HL-60 (cell line): ENCODE data around the gene DPP6.

Source experiments
- GABPA ChIP-seq: IDR thresholded peaks from 2 replicates; pipeline ENCODE4 v1.6.1; 2012; ENCODE audit warnings: low read depth
- POLR2AphosphoS5 ChIP-seq: IDR thresholded peaks from 2 replicates; pipeline ENCODE4 v1.6.1; 2012; ENCODE audit warnings: low read depth
- TF ChIP-seq, protein P1 (sequence below): IDR thresholded peaks from one replicate; pipeline ENCODE4 v1.5.1; 2011; ENCODE audit warnings: low read length, control low read depth, inconsistent platforms; ENCODE audit not compliant: insufficient read depth
- TF ChIP-seq, protein P2 (sequence below): IDR thresholded peaks from 2 replicates; pipeline ENCODE4 v1.6.1; 2012; ENCODE audit warnings: low read depth; ENCODE audit not compliant: insufficient replicate concordance

- TF ChIP-seq, protein P1, sequence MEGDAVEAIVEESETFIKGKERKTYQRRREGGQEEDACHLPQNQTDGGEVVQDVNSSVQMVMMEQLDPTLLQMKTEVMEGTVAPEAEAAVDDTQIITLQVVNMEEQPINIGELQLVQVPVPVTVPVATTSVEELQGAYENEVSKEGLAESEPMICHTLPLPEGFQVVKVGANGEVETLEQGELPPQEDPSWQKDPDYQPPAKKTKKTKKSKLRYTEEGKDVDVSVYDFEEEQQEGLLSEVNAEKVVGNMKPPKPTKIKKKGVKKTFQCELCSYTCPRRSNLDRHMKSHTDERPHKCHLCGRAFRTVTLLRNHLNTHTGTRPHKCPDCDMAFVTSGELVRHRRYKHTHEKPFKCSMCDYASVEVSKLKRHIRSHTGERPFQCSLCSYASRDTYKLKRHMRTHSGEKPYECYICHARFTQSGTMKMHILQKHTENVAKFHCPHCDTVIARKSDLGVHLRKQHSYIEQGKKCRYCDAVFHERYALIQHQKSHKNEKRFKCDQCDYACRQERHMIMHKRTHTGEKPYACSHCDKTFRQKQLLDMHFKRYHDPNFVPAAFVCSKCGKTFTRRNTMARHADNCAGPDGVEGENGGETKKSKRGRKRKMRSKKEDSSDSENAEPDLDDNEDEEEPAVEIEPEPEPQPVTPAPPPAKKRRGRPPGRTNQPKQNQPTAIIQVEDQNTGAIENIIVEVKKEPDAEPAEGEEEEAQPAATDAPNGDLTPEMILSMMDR: no peak
- no peak for TF ChIP-seq POLR2AphosphoS5
- TF ChIP-seq GABPA: no peak
- TF ChIP-seq, protein P2, sequence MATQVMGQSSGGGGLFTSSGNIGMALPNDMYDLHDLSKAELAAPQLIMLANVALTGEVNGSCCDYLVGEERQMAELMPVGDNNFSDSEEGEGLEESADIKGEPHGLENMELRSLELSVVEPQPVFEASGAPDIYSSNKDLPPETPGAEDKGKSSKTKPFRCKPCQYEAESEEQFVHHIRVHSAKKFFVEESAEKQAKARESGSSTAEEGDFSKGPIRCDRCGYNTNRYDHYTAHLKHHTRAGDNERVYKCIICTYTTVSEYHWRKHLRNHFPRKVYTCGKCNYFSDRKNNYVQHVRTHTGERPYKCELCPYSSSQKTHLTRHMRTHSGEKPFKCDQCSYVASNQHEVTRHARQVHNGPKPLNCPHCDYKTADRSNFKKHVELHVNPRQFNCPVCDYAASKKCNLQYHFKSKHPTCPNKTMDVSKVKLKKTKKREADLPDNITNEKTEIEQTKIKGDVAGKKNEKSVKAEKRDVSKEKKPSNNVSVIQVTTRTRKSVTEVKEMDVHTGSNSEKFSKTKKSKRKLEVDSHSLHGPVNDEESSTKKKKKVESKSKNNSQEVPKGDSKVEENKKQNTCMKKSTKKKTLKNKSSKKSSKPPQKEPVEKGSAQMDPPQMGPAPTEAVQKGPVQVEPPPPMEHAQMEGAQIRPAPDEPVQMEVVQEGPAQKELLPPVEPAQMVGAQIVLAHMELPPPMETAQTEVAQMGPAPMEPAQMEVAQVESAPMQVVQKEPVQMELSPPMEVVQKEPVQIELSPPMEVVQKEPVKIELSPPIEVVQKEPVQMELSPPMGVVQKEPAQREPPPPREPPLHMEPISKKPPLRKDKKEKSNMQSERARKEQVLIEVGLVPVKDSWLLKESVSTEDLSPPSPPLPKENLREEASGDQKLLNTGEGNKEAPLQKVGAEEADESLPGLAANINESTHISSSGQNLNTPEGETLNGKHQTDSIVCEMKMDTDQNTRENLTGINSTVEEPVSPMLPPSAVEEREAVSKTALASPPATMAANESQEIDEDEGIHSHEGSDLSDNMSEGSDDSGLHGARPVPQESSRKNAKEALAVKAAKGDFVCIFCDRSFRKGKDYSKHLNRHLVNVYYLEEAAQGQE: no peak
Observed at GRCh38 chr7:154372011-154372601, 319.9 kb downstream of the DPP6 start.
